K562 (cell line): ENCODE data around the gene CLIC5. TPM values are rescaled to one million over a fixed set of nuclear protein-coding genes. Genes with fewer than 3 reads are reported as not detected.

Experiments used
- ATAC-seq: fragments of 200-7000 bp; cut with Tn5 transposase; 3 replicates; pipeline ENCODE4 v1.9.1; 2020; ENCODE audit warnings: moderate library complexity
- BruUV-seq: library from RNA; stranded (reverse); fragments of 400-500 nt; replicated peaks from 2 replicates; lab custom pipeline; 2021; lab: Mats Ljungman, UMichigan
- CTCF ChIA-PET: fragments of 300-600 bp; formaldehyde crosslinking; extraction: SDS; loops from one replicate; lab custom pipeline; 2021; ENCODE audit warnings: low intra/inter-chr PET ratio; lab: Yijun Ruan, JAX
- POLR2A ChIA-PET: fragments of 300-600, 350-650 bp; sonication (Branson Sonifier 250); formaldehyde crosslinking; extraction: SDS; loops from one replicate; lab custom pipeline; 2021; ENCODE audit warnings: antibody characterized with exemption, inconsistent platforms; lab: Yijun Ruan, JAX
- DNase-seq, 4 experiments: peaks; one replicate each; pipeline versions ENCODE4 v3.0.0 to v3.0.0-alpha.2; 2011 to 2018; ENCODE audit warnings: low spot score in 3 of 4, mixed read lengths in 3 of 4; ENCODE audit errors: extremely low read depth in 1 of 4
- FAIRE-seq: peaks from 2 replicates; lab custom pipeline; 2011; peaks lifted over from hg19 to GRCh38; lab: Jason Lieb, UNC
- H2AFZ ChIP-seq: 2 replicates; pipeline ENCODE4 v1.6.0; 2011; ENCODE audit warnings: low read depth, low read length, control low read depth, inconsistent platforms
- H3K27ac ChIP-seq: fragments of 200-600 bp; 3 replicates; pipeline ENCODE4 v1.8.0; 2011; ENCODE audit warnings: low read depth, mild to moderate bottlenecking, control low read depth, inconsistent platforms, low read length, moderate library complexity, mixed read lengths; ENCODE audit errors: extremely low read depth
- H3K27me3 ChIP-seq, 2 experiments: fragments of 300-600 bp in 1 of 2; 2 replicates in 1 of 2; 3 replicates in 1 of 2; pipeline versions ENCODE4 v1.6.0 to v1.8.0; 2011; ENCODE audit warnings: inconsistent platforms in 2 of 2, low read length in 2 of 2, mild to moderate bottlenecking in 1 of 2, mixed read lengths in 1 of 2, moderate library complexity in 1 of 2; ENCODE audit not compliant: control insufficient read depth in 2 of 2, insufficient read depth in 2 of 2
- H3K36me3 ChIP-seq: fragments of 300-600 bp; 3 replicates; pipeline ENCODE4 v1.8.0; 2011; ENCODE audit warnings: mild to moderate bottlenecking, low read length, inconsistent platforms; ENCODE audit not compliant: control insufficient read depth, insufficient read depth
- H3K4me1 ChIP-seq, 2 experiments: fragments of 200-600 bp in 1 of 2; replicated peaks in 1 of 2; 2 replicates in 1 of 2; 3 replicates in 1 of 2; pipeline versions ENCODE4 v1.5.1 to v1.8.0; 2011; ENCODE audit warnings: inconsistent platforms in 2 of 2, low read length in 2 of 2, mild to moderate bottlenecking in 1 of 2, mixed read lengths in 1 of 2, moderate library complexity in 1 of 2; ENCODE audit not compliant: control insufficient read depth in 2 of 2, insufficient read depth in 2 of 2
- H3K4me2 ChIP-seq: 2 replicates; pipeline ENCODE4 v1.6.1; 2011; ENCODE audit warnings: low read length, control low read depth, inconsistent platforms, mixed read lengths; ENCODE audit not compliant: insufficient read depth
- H3K4me3 ChIP-seq: fragments of 200-600 bp; sonication (generic), shearing (Covaris generic); 2 replicates; pipeline ENCODE4 v1.5.1; 2016; ENCODE audit warnings: control low read depth, inconsistent platforms
- H3K79me2 ChIP-seq: fragments of 200-600 bp; 3 replicates; pipeline ENCODE4 v1.8.0; 2011; ENCODE audit warnings: low read length, inconsistent platforms; ENCODE audit not compliant: control insufficient read depth, insufficient read depth
- H3K9ac ChIP-seq, 2 experiments: 2 replicates each; pipeline versions ENCODE4 v1.6.0 to v1.6.1; 2011; ENCODE audit warnings: low read depth in 2 of 2, low read length in 2 of 2, control low read depth in 1 of 2, inconsistent platforms in 1 of 2, mild to moderate bottlenecking in 1 of 2, mixed read lengths in 1 of 2; ENCODE audit not compliant: insufficient read depth in 1 of 2
- H3K9me1 ChIP-seq: one replicate; pipeline ENCODE4 v1.6.0; 2011; ENCODE audit warnings: inconsistent platforms, mild to moderate bottlenecking, low read length, moderate library complexity; ENCODE audit not compliant: control insufficient read depth, insufficient read depth
- H3K9me3 ChIP-seq: replicated peaks from 2 replicates; pipeline ENCODE4 v1.5.1; 2011; ENCODE audit warnings: low read depth, low read length, inconsistent platforms; ENCODE audit not compliant: control insufficient read depth, insufficient read depth
- H4K20me1 ChIP-seq: replicated peaks from 2 replicates; pipeline ENCODE4 v1.6.1; 2011; ENCODE audit warnings: low read length, inconsistent platforms, mixed read lengths; ENCODE audit not compliant: control insufficient read depth, insufficient read depth
- LEF1 ChIP-seq: fragments of 450-650 bp; IDR thresholded peaks from 2 replicates; pipeline ENCODE4 v1.6.1; 2016; ENCODE audit warnings: mild to moderate bottlenecking
- PTTG1 ChIP-seq: fragments of 450-650 bp; IDR thresholded peaks from 2 replicates; pipeline ENCODE4 v1.6.1; 2016; ENCODE audit warnings: low read depth, mild to moderate bottlenecking, missing genetic modification characterization, missing compliant biosample characterization
- SRSF7 ChIP-seq: fragments of 200-400 bp; formaldehyde crosslinking; optimal IDR thresholded peaks from 2 replicates; pipeline ENCODE3; 2017; ENCODE audit warnings: mild to moderate bottlenecking, low read depth, low read length
- ZNF354B ChIP-seq: fragments of 250-450 bp; sonication (Bioruptor Pico); IDR thresholded peaks from 2 replicates; pipeline ENCODE4 v1.4.0; 2020
- ZNF583 ChIP-seq: fragments of 250-450 bp; sonication (Bioruptor Pico); IDR thresholded peaks from 2 replicates; pipeline ENCODE4 v1.4.0; 2020
- WGBS: fragments of 100-300 bp; shearing (Covaris generic); methylation state at CpG from one replicate; pipeline ENCODE4 v1.1.6; 2016; ENCODE audit warnings: low coverage, mixed read lengths; ENCODE audit not compliant: insufficient coverage; ENCODE audit errors: missing lambda C conversion rate; 5-methylcytosine and 5-hydroxymethylcytosine counted together
- in situ Hi-C: fragments of 300-500 bp; cut with MboI; formaldehyde crosslinking; loops from 4 replicates; pipeline ENCODE4 v1.15.0; 2018; ENCODE audit warnings: inconsistent platforms, mixed read lengths
- intact Hi-C: fragments of 100-400 bp; cut with micrococcal nuclease; formaldehyde crosslinking; loops from 2 replicates; pipeline ENCODE4 v1.14.2; 2022
- polyA plus RNA-seq, 8 experiments: library from polyadenylated mRNA; depleted of rRNA in 4 of 8; stranded (reverse) in 5 of 8; unstranded in 3 of 8; fragments of >200 nt; fragmentation: Nextera tagmentation in 2 of 8; fragmentation: Illumina TruSeq in 1 of 8; extraction: Ambion mirVana in 2 of 8; extraction: Trizol in 1 of 8; gene quantifications; 2 replicates each; pipeline versions ENCODE4 v1.2.1 to v1.2.3, GENCODE V29; 2011 to 2014; ENCODE audit warnings: inconsistent platforms in 1 of 8, missing spikeins in 1 of 8
- total RNA-seq, 7 experiments: library from RNA; depleted of rRNA in 6 of 7; stranded (reverse); fragments of >200 nt in 6 of 7; fragmentation: Illumina TruSeq in 2 of 7; extraction: Trizol in 2 of 7; gene quantifications; 2 replicates each; pipeline versions ENCODE4 v1.2.1 to v1.2.3, GENCODE V29; 2011 to 2021; ENCODE audit warnings: low replicate concordance in 1 of 7
- TF ChIP-seq, protein P1 (sequence below), 2 experiments: fragments of 450-650 bp in 1 of 2; sonication (generic) in 1 of 2; formaldehyde crosslinking in 1 of 2; IDR thresholded peaks; 2 replicates each; pipeline versions ENCODE4 v1.7.1 to v1.9.0; 2016 to 2022; ENCODE audit warnings: inconsistent platforms in 1 of 2, mild to moderate bottlenecking in 1 of 2, missing genetic modification reagents in 1 of 2
- TF ChIP-seq, protein P2 (sequence below), 3 experiments: IDR thresholded peaks in 2 of 3; conservative IDR thresholded peaks in 1 of 3; 2 replicates each; pipeline ENCODE4 v1.5.1; 2011 to 2012; ENCODE audit warnings: low read length in 3 of 3, mild to moderate bottlenecking in 3 of 3, control low read depth in 2 of 3, improper control_type of control experiment in 1 of 3, inconsistent platforms in 1 of 3, low read depth in 1 of 3, mixed read lengths in 1 of 3, moderate library complexity in 1 of 3; ENCODE audit not compliant: insufficient read depth in 2 of 3
- TF ChIP-seq, protein P3 (sequence below): sonication (generic); formaldehyde crosslinking; IDR thresholded peaks from 2 replicates; pipeline ENCODE4 v1.8.0; 2022; ENCODE audit warnings: mild to moderate bottlenecking, missing genetic modification reagents

CLIC5 gene
- total and polyA plus RNA-seq, 9 of the 15 experiments (the other 6 are each of a cell fraction or from before 2014, with no cell fraction given): 0.31 TPM; not detected in 8

DNA sequence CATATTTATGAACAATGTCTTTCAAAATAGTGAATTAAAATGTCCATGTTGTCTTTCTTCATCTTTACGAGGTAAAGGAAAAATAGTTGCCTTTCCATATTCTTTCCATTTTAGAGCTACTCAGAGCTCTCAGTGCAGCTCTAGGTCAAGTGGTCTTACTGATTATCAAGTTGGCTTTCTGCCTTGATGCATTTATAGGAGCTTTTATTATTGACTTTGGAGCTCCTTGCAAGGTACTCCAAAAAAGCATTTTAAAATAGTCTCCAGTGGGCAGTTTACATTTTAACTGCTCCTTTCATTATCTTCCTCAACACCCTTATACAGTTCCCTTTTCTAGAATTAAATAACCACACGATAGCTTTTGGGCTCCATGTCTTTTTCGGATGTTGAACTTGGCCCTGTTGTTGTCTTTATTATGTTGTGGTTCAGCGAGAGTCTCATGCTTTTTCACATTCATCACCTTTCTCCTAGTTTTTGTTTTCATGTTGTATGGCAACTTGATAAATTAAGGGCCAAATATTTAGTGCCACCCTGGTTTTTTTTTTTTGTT lies 122.9 kb downstream of the CLIC5 start:
- Histone ChIP-seq H3K79me2 (no peaks in the 10 kb centered on the region), H3K4me2 (no peak overlapping the region), H3K27me3 (no peaks in the 10 kb centered on the region), H3K36me3 (no peaks in the 10 kb centered on the region), H3K27ac (no peak overlapping the region), H4K20me1 (no peaks in the 10 kb centered on the region), H2AFZ (no peak overlapping the region), H3K9ac (no peak overlapping the region), H3K4me1 (no peaks in the 10 kb centered on the region), H3K4me3 (no peak overlapping the region), H3K9me3 (no peaks in the 10 kb centered on the region), H3K9me1 (no peaks in the 10 kb centered on the region)
- POLR2A ChIA-PET: interaction anchor here (0.7 to 1.4 kb wide), 2 partner anchors 11 to 32 kb away, joined by 3 read pairs; no protein-coding TSS in a partner anchor
- WGBS: 3% methylated on average over 4 of the region's 4 CpGs
- FAIRE-seq (no peak), DNase-seq (no peak), ATAC-seq (no peak)
- in situ Hi-C loops: no loop called here
- BruUV-seq: no TSS peak
- TF ChIP-seq, protein P1, sequence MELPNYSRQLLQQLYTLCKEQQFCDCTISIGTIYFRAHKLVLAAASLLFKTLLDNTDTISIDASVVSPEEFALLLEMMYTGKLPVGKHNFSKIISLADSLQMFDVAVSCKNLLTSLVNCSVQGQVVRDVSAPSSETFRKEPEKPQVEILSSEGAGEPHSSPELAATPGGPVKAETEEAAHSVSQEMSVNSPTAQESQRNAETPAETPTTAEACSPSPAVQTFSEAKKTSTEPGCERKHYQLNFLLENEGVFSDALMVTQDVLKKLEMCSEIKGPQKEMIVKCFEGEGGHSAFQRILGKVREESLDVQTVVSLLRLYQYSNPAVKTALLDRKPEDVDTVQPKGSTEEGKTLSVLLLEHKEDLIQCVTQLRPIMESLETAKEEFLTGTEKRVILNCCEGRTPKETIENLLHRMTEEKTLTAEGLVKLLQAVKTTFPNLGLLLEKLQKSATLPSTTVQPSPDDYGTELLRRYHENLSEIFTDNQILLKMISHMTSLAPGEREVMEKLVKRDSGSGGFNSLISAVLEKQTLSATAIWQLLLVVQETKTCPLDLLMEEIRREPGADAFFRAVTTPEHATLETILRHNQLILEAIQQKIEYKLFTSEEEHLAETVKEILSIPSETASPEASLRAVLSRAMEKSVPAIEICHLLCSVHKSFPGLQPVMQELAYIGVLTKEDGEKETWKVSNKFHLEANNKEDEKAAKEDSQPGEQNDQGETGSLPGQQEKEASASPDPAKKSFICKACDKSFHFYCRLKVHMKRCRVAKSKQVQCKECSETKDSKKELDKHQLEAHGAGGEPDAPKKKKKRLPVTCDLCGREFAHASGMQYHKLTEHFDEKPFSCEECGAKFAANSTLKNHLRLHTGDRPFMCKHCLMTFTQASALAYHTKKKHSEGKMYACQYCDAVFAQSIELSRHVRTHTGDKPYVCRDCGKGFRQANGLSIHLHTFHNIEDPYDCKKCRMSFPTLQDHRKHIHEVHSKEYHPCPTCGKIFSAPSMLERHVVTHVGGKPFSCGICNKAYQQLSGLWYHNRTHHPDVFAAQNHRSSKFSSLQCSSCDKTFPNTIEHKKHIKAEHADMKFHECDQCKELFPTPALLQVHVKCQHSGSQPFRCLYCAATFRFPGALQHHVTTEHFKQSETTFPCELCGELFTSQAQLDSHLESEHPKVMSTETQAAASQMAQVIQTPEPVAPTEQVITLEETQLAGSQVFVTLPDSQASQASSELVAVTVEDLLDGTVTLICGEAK (IDR thresholded peaks at IDR 0.05): no peak
- TF ChIP-seq, protein P1 (CRISPR knock-in tag; IDR thresholded peaks at IDR 0.05): no peak
- TF ChIP-seq ZNF354B (CRISPR knock-in tag) (no peak), SRSF7 (no peak), PTTG1 (tag) (no peak), ZNF583 (no peak), LEF1 (no peak)
- TF ChIP-seq, protein P2, sequence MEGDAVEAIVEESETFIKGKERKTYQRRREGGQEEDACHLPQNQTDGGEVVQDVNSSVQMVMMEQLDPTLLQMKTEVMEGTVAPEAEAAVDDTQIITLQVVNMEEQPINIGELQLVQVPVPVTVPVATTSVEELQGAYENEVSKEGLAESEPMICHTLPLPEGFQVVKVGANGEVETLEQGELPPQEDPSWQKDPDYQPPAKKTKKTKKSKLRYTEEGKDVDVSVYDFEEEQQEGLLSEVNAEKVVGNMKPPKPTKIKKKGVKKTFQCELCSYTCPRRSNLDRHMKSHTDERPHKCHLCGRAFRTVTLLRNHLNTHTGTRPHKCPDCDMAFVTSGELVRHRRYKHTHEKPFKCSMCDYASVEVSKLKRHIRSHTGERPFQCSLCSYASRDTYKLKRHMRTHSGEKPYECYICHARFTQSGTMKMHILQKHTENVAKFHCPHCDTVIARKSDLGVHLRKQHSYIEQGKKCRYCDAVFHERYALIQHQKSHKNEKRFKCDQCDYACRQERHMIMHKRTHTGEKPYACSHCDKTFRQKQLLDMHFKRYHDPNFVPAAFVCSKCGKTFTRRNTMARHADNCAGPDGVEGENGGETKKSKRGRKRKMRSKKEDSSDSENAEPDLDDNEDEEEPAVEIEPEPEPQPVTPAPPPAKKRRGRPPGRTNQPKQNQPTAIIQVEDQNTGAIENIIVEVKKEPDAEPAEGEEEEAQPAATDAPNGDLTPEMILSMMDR (IDR thresholded peaks at IDR 0.05 in 2 of 3, conservative IDR thresholded peaks at IDR 0.05 in 1 of 3; ENCODE audit: insufficient read depth in 2 of 3, low read depth in 1 of 3, low read length in 3 of 3): no peak
- TF ChIP-seq, protein P3, sequence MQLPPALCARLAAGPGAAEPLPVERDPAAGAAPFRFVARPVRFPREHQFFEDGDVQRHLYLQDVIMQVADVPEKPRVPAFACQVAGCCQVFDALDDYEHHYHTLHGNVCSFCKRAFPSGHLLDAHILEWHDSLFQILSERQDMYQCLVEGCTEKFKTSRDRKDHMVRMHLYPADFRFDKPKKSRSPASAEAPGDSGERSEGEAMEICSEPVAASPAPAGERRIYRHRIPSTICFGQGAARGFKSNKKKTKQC: no peak
- intact Hi-C loops: no loop called here
- CTCF ChIA-PET: no interaction called here
